HG02884 (cell line): ENCODE measurements around the gene DUS2.

Experiments
- ATAC-seq: cut with Tn5 transposase; IDR thresholded peaks from one replicate; pipeline ENCODE4 v1.9.1; 2021; ENCODE audit warnings: mild to moderate bottlenecking, moderate library complexity; ENCODE audit not compliant: unreplicated experiment

The DUS2 gene

GRCh38 chr16:68040506-68041288 is 17.6 kb downstream of the DUS2 start:
- ATAC-seq: no peak

- ATAC-seq: no peak
Measured at GRCh38 chr16:68041783-68042182, 18.7 kb downstream of the DUS2 start.

GRCh38 chr16:68046106-68046505 is 23.0 kb downstream of the DUS2 start:
- ATAC-seq: no peak

- no peak for ATAC-seq
Measured at GRCh38 chr16:68047987-68048386, 24.9 kb downstream of the DUS2 start.

GRCh38 chr16:68049449-68049848 is 26.4 kb downstream of the DUS2 start:
- ATAC-seq: no peak

GRCh38 chr16:68055395-68055794 is 32.3 kb downstream of the DUS2 start:
- no peak for ATAC-seq

- no peak for ATAC-seq
Measured at GRCh38 chr16:68059804-68060203, 36.7 kb downstream of the DUS2 start.

- ATAC-seq: no peak
Measured at GRCh38 chr16:68061396-68061795, 38.3 kb downstream of the DUS2 start.

GRCh38 chr16:68062910-68063393 is 39.9 kb downstream of the DUS2 start:
- no peak for ATAC-seq

- ATAC-seq: no peak
Measured at GRCh38 chr16:68064791-68065365, 41.8 kb downstream of the DUS2 start.

- ATAC-seq: no peak
Measured at GRCh38 chr16:68065716-68066305, 42.7 kb downstream of the DUS2 start.

GRCh38 chr16:68066763-68067162 is 43.7 kb downstream of the DUS2 start:
- no peak for ATAC-seq

GRCh38 chr16:68068926-68069325 is 45.8 kb downstream of the DUS2 start:
- no peak for ATAC-seq

- no peak for ATAC-seq
Measured at GRCh38 chr16:68069511-68070248, 46.6 kb downstream of the DUS2 start.

GRCh38 chr16:68070249-68070730 is 47.2 kb downstream of the DUS2 start:
- no peak for ATAC-seq

- no peak for ATAC-seq
Measured at GRCh38 chr16:68070806-68071517, 47.9 kb downstream of the DUS2 start.

- no peak for ATAC-seq
Measured at GRCh38 chr16:68071518-68071901, 48.4 kb downstream of the DUS2 start.

GRCh38 chr16:68072038-68072695 is 49.1 kb downstream of the DUS2 start:
- no peak for ATAC-seq

- ATAC-seq: no peak
Measured at GRCh38 chr16:68073902-68074760, 51.0 kb downstream of the DUS2 start.
